ENCODE results near the gene GRIK3.

- no peak for TF ChIP-seq FOXA1 (IDR thresholded peaks at IDR 0.05)
- TF ChIP-seq ELF4 (IDR thresholded peaks at IDR 0.05) = no peak
- no peak for TF ChIP-seq SP1 (IDR thresholded peaks at IDR 0.05)
- TF ChIP-seq FOXK2 (IDR thresholded peaks at IDR 0.05) = no peak
These were observed 154.7 kb downstream of the GRIK3 start for GRCh38 chr1:36879613-36880012.

All from HEK293T (cell line).